GM19328 (cell line): ENCODE data around the gene UVRAG.

Source experiments
- ATAC-seq: cut with Tn5 transposase; IDR thresholded peaks from one replicate; pipeline ENCODE4 v1.9.1; 2021; ENCODE audit warnings: mild to moderate bottlenecking, moderate library complexity; ENCODE audit not compliant: unreplicated experiment

The UVRAG gene

DNA sequence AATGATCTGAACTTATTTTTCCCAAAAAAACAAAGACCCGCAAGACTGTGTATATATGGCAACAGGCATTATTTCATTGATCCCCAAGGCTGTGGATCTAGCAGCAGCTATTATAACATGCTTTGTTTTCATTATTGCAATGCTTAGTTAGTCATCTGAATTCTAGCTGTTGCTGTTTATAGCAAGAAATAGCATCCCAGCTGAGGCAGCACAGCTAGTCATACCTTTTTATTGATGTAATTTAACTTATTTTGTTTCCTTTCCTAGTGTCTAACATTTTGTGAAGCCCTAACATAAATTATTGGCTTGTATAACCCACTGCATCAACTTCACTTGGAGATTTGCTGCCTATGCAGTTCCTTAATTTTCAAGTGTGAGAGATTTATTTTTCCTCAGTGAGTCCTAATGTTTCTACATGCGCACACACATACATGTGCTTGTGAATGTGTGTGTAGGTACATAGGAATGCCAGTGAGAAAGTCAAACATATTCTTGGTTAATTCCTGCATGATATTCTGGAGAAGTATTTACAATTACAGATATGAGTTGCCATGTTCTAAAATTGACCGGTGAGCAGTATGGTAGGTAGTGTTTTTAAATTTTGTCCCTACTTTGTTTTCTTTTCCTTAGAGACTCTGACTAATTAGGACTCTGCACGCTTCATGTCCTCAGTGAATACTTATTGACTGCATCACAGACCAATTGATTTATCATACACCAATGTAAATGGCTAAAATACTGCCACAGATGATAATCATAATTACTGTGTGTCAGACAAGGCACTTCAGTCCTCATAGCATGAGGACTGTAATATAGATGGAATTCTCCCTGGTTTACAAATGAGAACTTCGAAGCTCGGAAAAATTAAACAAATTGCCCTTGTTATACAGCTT is 272.0 kb downstream of the UVRAG start:
- no peak for ATAC-seq

DNA sequence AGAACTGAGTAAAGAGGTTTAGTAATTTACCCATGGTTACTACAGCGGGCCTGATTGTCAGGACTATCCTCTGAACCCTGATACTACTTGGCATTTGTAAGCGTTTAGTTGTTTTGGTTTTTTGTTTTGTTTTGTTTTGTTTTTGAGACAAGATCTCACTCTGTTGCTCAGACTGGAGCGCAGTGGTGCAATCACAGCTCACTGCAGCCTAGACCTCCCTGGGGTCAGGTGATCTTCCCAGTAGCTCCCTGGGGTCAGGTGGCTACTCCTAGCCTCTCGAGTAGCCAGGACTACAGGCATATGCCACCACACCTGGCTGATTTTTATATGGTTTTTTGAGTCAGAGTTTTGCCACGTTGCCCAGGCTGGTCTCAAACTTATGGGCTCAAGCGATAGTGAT is 272.7 kb downstream of the UVRAG start:
- no peak for ATAC-seq

DNA sequence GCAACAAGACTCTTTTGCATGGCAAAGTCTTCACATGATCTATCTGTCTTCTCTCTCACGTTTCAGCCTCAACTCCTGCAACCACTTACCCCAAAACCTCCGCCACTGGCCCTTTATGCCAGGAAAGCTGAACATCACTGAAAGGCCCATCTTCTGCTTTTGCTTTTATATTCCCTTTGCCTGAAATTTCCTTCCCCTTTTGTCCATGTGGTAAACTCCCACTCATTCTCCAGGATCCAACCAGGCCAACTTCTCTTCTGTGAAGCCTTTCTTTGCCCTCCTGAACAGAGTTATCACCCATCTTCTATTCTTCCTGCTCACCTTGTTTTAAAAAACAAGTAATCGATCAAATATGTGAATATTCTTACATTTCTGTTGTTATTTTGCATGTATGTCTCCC is 273.5 kb downstream of the UVRAG start:
- ATAC-seq: no peak

DNA sequence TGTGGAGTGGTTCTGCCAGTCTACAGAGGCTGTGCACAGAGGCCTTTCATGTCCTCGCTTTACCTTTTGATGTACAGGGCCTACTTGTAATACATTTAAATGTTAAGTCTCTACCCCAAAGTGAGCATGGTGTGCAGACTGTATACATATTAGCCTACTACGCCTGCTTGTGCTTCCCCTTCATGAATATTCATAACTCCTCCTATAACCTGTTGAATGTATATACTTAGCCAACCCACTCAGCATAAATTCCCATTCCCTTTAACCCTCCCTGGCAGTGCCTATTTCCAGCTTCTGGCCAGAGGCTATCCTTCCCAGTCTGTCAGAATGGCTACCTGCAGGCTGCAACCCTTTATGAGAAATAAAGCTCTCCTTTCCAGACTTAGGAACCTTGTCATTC is 275.2 kb downstream of the UVRAG start:
- no peak for ATAC-seq

DNA sequence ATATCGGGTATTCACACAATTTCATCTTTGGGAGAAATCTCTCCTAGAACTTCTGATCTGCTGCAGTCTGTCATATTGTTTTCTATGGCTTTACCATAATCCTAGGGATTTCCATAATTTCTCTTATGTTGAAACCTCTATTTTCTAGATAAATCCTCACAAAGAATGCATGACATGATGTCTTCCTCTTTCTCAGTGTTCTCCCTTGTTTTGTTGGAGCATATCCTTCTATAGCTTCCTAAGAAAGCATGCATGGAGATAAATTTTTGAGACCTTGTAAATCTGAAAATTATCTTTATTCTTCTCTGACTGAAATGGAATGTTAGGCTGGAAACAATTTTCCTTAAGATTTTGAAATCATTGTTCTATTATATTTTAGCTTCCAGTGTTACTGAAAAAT is 275.8 kb downstream of the UVRAG start:
- no peak for ATAC-seq

DNA sequence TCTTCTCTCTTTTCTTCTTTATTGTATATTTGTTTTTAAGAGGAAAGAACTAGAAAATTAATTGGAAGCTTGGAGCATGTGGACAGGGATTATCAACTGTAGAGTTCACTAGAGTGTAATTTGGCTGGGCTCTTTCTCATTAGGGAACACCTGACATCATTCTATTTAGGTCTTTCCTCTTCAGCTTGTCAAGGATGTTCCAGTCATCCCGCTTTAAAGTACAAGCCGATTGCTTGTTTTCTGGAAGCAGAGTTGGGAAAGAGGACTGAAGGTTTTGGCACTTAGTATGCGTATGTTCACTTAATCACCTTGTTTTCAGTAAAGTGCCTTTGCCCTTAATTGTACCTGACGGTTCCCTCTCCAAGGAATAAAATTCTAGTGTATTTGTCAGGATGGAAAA is 279.7 kb downstream of the UVRAG start:
- no peak for ATAC-seq

DNA sequence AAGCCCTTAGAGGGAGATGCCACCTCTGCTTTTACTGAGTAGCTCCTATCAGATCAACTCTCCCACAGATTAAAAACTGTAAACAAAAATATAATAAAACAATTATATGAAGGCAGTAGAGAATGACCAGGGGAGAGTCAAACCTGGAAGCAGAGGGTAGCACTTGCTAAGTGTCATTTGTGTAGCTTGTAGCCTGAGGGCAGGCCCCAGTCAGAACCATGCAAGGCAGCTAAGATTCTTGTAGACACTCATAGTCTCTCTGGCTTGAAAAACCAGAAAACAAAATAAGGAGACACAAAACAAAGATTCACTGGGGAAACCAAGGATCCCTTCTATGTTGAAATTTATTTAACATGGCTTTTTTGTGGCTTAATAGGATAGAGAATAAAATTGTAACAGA is 280.9 kb downstream of the UVRAG start:
- no peak for ATAC-seq

DNA sequence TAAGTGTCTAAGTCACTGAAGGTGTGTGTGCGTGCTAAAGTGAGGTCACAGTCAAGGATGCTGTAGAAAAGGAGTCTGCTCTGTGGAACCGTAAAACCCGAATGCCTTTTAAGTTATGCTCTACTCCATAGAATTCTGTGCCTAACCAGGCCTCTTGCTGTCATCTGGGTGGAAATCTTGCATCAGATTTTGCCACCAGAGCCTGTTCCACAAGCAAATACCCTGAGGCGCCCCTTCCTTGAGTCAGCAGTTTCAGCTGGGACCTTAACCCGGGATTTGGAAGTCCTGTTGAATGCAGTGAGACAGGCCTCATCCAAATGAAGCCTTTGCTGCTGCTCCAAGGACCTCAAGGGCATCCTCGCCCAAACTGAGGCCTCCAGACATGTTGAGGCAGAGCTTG is 281.5 kb downstream of the UVRAG start:
- no peak for ATAC-seq

DNA sequence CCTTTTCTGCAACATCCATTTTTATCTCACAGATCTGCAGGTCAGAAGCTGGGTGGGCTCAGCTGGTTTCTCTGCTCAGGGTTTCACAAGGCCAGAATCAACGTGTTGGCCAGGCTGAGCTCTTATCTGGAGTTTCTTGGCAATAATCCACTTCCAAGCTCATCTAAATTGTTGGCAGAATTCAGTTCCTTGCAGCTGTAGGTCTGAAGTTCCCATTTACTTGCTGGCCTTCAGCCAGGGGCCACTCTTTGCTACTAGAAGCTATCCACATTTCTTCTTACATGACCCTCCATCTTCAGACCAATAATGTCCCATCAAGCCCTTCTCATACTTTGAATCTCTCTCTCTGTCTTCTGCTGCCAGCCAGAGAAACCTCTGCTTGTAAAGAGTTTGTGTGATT is 287.8 kb downstream of the UVRAG start:
- ATAC-seq: no peak

DNA sequence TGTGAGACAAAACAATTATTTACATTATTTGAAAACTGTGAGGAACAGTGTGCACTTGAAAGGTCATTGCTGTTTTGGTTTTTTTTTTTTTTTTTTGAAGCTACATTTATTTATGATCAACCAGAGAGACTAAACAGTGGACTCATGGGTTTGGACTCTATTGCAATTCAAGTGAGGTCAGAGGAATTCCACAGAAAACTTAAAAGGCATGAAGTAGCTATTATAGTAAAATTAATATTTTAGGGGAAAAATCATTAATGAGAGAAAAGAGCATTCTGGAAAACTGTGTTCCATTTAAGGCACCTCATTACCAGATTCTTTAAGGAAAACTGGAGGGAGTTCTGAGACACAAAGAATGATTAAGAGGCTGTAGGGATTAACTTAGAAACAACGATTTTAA is 288.4 kb downstream of the UVRAG start:
- no peak for ATAC-seq

DNA sequence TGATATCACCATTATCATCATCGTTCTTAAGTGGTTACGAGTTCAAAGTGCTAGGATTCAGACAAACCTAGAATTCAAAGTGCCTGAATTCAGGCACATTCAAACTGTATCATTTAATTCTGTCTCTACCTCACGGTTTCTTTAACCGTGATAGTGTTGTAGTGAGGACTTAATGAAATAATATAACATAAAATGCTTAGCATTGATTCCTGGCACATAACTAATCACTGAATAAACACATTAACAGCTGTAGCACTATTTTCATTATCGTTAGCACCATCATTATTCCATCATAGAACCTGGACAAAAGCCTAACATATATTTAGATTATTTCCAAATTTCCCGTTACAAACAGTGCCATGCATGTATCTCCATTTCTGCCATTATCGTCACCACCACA is 289.3 kb downstream of the UVRAG start:
- no peak for ATAC-seq

DNA sequence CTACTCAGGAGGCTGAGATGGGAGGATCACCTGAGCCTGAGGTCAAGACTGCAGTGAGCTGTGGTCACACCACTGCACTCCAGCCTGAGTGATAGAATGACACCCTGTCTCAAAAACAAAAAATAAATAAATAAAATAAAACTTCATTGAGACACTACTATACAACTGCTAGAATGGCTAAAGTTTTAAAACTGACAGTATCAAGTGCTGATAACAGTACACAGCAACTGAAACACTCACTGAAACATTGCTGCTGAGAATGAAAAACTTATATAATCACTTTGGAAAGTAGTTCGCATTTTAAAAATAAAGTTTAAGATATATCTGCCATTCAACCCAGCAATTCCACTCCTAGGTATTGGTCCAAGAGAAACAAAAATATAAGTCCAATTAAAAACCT is 290.6 kb downstream of the UVRAG start:
- ATAC-seq: no peak

DNA sequence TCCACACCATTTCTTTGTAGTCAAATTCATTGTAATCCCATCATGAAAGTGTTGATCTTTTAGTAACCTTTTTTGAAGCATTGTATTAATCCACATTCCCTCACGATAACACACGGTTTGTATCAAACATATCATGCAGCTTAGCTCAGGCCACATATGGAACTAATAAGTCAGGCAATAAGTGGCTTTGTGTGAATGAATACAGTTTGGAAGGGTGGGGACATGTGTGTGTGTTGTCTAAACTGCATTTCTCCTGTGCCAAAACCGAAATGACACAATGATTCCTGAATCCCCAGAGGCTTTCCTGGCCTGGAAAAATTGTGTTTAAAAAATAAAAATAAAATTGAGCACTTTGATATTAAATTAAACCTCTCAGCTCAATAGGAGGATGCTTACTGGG is 293.0 kb downstream of the UVRAG start:
- ATAC-seq: no peak

DNA sequence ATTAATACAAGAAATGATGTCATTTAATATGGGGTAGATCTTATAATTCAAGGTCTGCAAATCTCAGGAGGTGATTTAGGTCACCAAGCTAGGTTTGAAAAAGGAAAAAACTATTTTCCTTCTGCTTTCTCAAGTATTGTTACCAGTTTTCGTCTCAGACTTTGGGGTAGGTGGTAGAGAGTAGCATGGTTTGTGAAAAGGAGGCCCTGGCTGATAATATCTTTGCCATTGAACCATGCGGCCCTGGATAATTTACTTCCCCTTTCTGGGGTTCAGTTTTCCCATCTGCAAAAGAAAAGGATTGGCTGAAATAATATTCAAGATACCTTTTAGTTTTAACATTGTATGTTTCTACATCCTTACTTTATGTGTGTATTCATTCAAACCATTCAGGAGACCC is 299.2 kb downstream of the UVRAG start:
- no peak for ATAC-seq

DNA sequence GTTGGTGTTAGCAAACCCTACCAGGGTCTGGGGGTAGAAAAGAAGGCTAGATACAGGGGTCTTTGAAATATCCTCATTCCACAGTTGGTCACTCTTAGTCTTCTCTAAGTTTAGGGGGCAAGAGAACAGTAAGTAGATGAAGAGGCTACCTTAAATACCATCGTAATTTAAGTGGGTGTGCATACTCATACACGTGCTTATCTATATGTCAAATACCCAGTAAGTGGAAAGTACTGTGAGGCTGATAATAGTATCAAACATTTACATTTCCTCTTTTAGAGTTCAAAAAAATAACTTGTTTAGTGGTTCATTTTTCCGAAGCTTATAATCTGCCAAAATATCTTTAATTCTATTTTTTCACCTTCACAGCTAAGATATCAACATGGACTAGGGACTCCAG is 300.5 kb downstream of the UVRAG start:
- no peak for ATAC-seq

DNA sequence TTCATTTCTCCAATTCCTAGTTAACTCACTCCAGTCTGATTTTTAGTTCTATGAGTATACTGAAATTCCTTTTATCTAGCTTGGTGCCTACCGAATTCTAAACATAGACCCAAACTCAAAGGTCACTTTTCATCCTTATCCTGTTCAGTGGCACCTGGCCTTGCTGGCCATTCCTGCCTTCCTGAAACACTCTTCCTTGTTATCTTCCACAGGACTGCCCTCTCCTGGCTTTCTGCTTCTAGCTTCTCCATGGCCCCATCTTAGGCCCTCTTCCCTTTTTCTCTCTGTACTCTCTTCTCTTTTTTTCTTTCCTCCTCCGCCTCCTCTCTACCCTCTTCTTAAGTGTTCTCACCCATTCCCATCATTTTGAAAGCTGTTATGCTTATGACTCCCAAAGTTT is 304.0 kb downstream of the UVRAG start:
- no peak for ATAC-seq

DNA sequence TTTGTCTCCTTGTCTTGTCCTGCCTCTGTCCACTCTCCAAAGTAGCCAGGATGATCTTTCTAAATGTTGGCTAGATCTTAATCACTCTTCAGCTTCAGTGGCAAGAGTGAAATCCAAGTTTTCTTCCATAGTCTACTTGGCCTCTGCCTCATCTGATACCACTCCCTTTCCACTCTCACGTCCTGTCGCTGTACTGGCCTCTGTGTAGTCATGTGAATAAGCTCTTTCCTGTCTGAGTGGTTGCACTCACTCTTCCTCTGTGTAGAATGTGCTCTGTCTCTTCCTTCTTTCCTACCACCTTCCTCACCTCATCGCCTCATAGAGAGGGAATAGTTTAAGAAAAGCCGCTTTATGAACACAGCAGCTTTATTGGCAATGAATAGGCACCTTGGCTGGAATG is 304.8 kb downstream of the UVRAG start:
- no peak for ATAC-seq

DNA sequence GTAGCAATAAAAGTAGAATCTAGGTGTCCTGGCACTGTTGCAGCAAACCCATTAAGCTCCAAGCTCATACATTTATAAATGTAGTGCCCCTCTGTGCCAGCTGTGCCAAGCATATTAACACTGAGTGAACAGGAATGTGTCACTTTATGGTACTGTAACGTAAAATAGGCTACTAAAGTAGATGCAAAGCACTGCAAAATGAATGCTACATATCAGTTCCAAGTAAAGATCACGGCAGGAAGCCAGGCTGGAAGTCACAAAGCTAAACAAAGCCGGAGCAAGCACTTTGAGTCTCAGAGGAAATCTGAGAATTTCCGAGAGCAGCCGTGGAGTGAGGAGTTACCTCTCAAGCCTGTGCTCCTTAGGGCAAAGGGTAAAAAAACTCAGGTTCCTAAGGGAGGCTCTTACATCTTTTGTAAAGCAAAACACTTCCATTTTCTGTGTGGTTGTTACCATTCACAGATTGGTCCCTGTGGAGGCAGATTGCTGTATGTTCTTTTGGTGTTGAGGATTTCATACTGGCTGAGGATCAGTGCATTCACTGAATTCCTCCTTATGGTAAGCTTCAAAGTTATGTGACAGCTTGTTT is 305.6 kb downstream of the UVRAG start:
- no peak for ATAC-seq

DNA sequence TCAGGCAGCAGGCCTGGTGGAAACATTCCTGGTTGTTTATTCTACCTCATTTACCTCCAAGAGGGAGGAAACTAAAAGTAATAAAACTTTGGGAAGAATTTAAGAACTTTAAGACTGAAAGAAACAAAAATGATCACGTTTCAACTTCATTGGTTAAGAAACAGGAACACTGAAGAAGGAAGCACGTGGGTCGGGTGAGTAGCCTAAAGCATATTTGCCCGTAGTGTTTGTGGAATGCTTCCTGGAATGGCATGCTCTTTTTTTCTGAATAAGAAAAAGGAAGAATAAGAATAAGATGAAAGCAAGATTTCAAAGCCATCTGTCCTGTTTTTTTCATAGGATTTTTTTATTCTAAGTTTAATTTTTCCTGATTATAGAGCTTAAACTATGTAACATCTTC is 308.2 kb downstream of the UVRAG start:
- no peak for ATAC-seq

DNA sequence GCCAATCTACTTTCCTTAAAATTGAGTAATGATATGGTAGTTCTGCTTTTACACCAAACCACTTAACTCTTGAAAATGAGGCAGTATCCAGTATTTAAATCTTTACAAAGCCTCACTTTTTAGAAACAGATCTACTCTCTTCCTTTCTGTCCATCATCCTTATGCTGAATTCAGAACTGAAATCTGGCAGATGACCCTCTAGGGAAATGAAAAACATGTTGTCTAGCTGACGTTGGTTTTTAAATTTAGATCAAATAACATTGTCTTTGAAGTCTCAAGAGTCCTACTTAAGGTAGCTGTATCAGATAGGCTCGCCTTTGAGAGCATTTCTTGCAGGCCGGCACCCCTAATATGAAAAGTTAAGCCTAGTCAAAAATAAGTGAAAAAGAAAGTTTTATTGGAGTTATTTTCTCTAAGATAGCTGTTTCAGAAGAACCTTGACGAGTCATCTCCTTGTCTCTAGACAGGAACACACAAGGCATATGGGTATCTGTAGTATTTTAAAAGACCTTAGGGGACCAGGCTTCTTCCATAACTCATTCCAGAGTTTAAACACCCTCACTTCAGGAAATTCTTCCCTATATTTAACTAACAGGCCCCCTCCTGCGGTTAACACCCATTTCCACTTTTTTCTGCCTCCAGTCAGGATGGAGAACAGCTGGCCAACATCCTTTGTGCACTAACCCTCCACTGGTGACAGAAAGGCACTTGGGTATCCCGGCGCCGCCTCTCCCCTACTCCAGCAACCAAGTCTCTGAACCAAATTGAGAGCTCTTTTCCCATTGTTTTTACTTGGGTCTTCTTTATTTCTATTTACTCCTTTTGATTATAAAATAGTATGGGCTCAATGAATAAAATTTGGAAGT is 310.1 kb downstream of the UVRAG start:
- ATAC-seq: no peak

DNA sequence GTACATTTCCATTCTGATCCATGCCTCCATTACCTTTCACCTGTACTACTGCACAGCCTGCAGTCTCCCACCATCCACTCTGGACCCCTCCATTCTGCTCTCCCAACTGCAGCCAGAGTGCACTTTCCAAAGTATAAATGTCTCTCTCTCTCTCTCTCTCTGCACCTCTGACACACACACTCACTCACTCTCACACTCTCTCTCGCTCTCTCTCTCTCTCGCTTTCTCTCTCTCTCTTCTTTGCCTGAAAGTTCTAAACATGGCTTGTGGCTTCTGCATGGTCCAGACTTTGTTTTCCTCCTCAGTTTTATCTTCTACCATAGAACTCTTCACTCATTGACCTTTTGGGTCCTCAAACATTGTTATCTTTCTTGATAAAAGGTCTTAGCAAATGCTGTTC is 314.7 kb downstream of the UVRAG start:
- ATAC-seq: no peak

DNA sequence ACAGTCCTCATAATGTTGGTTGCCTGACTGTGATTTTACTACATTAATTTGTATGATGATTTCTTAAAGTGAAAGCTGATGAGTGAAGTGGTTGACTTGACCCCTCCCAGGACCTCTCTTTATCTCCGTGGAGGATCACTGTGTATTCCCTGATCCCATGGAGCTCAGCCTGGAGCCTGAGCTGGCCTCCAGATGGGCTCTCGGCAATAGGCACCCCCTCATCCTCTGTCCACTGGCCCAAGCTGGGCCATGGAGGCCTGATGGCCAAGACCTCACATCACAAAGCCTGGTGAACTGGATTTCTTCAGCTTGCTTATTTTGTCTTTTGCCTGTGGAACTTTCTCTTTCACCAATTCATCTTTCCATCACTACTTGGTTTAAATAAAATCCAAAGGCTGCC is 316.1 kb downstream of the UVRAG start:
- no peak for ATAC-seq
